NCI-H146 (cell line): ENCODE data around the gene PSD4.

ENCODE experiments used
- DNase-seq: peaks from one replicate; lab custom pipeline; 2025; lab: John Stamatoyannopoulos, UW

Gene PSD4

GRCh38 chr2:113173542-113174375, at the start of gene PSD4:
PSD4 (plus strand) TSS chr2:113173971; CDS start chr2:113182457, 8,486 bp downstream.
- DNase-seq: no peak

DNA sequence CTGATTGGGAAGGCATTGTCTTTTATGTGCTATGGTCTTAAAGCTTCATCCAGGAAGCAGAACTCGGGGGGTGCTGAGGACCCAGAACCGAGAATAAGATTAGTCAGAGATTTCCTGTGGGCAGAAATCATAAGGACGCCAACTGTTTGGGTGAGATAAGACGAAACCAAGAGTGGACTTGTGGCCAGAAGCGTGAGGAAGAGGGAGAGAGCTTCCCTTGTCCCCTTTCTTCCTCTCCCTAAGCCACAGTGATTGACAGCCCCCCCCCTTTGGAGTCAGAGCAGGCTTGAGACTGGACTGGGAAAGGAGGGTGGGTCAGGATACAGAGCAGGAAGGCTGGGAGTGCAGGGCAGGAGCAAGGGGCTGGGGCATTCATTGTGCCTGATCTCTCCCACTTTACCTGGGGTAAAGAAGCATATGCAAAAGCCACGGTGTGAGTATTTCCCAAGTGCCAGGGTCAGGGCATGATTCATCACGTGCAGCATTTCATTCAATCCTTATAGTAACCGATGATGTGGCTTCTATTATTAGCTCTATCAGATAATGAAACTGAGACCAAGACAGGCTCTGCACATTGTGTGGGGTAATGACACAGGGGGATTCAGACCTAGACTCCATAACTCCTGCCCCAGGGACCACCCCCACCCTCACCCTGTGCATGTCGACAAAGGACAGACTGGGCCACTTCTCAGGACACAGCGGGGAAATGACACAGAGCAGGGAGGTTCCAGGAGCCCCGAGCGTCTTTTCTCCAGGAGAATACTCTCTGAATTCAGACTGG, 49.4 kb upstream of the PSD4 start:
- DNase-seq: no peak

GRCh38 chr2:113124984-113125855, 48.6 kb upstream of the PSD4 start:
- no peak for DNase-seq

- no peak for DNase-seq
Measured at GRCh38 chr2:113126845-113127645, 46.7 kb upstream of the PSD4 start, which contains the start of gene IL1RN. IL1RN (plus strand) TSS chr2:113127598; CDS start chr2:113127625, 27 bp downstream.

DNA sequence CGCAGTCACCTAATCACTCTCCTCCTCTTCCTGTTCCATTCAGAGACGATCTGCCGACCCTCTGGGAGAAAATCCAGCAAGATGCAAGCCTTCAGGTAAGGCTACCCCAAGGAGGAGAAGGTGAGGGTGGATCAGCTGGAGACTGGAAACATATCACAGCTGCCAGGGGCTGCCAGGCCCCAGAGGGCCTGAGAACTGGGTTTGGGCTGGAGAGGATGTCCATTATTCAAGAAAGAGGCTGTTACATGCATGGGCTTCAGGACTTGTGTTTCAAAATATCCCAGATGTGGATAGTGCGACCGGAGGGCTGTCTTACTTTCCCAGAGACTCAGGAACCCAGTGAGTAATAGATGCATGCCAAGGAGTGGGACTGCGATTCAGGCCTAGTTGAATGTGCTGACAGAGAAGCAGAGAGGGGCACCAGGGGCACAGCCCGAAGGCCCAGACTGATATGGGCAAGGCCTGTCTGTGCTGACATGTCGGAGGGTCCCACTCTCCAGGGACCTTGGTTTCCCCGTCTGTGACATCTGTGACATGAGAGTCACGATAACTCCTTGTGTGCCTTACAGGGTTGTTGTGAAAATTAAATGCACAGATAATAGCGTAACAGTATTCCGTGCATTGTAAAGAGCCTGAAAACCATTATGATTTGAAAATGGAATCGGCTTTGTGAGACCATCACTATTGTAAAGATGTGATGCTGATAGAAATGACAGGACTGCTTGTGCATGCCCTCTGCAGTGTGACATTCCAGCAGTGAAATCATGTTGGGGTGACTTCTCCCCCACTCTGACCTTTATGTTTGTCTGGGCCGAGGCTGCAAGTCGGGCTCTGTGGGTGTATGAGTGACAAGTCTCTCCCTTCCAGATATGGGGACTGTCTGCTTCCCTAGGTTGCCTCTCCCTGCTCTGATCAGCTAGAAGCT, 45.9 kb upstream of the PSD4 start:
- no peak for DNase-seq

GRCh38 chr2:113129519-113130078, 44.2 kb upstream of the PSD4 start:
- DNase-seq: no peak

GRCh38 chr2:113131352-113132185, 42.2 kb upstream of the PSD4 start:
- DNase-seq: no peak

DNA sequence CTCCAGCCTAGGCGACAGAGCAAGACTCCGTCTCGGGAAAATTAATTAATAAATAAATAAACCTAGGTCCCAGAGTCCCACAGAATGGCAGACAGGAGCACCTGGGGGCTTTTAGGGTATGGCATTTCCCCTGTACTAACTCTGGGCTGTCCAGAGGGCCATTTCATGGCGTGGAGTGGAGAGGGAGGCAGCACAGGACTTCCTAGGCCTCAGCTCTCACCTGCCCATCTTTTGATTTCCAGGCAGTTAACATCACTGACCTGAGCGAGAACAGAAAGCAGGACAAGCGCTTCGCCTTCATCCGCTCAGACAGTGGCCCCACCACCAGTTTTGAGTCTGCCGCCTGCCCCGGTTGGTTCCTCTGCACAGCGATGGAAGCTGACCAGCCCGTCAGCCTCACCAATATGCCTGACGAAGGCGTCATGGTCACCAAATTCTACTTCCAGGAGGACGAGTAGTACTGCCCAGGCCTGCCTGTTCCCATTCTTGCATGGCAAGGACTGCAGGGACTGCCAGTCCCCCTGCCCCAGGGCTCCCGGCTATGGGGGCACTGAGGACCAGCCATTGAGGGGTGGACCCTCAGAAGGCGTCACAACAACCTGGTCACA, 41.3 kb upstream of the PSD4 start:
- DNase-seq: no peak

GRCh38 chr2:113133704-113134598, 39.8 kb upstream of the PSD4 start:
- no peak for DNase-seq

DNA sequence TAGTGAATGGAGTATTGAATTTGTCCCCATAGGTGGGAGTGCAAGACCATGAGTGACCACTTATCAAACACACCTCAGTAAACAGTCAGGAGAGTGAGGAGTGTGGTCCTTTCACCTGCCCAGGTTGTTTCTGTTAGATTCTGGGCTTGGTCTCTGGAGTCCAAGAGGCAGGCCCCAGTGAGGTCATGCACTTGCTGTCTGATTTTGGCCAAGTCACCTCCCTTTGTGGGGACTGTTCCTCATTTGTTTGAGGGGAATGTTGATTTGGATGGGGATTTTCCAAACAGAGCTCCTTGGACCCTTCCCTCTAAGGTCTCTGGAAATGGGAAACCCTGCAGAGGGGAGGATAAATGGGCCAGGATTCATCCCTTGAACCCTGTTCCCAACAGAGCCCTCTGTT, 39.1 kb upstream of the PSD4 start:
- no peak for DNase-seq

- DNase-seq: no peak
Measured at GRCh38 chr2:113135317-113135716, 38.5 kb upstream of the PSD4 start.

DNA sequence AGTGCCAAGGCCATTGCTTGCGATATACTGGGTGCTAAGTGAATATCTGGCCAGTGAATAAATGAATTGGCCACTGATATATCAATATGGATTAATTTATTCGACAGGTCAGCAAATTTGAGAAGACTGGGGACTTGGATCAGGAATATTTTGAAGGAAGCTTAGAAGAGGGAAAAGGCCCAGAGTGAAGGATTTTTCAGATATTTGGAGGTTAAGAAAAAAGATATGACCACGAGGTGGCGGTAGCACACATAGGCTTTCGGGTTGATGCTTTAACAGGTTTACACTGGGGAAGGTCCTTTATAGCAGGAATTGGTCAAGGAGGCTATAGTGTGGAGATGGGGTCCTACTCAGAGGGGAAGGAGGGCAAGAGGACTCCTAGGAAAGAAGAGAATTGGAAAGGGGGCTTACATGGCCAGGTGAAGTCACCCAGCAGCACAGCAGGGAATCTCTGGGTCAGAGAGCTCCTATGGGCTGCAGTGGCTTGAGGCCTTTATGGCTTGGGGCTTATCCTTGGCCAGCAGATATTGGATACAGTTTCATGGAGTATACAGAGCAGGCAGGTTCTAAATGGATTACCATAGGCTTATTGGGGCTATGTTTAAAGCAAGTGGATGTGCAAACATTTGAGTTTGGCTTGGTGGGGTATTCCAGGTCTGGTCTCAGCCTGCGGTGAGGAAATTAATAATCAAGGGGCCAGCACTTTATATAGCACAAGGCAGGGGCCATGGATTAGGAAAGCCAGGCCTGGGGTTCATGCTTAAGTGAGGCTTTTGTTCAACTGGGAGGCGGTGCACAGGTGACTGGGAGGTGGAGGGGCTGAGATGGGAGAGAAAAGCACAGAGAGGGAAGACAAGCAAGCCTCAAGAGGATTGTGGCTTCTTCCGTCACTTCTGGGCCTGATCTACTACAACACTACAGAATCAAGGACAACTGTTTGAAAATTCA, 36.7 kb upstream of the PSD4 start:
- peak; percentile 36 for DNase-seq

DNA sequence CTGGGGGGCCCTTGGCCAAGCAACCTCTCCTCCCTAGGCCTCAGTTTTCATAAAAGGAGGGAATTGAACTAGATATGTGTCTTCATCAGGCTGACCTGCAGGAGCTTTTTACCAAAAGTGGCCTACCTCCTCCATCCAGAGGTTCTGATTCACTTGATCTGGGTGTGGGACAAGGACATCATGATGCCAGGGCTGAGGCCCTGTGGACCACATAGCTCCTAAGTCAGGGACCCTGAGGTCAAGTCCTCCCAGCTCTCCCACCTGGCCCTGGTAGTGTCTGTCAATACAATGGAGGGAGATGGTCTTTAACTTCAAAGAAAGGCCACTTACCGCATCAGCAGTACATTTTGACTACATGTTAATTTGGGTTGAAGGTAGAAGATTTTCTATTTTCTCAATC, 35.9 kb upstream of the PSD4 start:
- no peak for DNase-seq

- DNase-seq: peak; percentile 55
Measured at GRCh38 chr2:113138428-113139322, 35.1 kb upstream of the PSD4 start.

DNA sequence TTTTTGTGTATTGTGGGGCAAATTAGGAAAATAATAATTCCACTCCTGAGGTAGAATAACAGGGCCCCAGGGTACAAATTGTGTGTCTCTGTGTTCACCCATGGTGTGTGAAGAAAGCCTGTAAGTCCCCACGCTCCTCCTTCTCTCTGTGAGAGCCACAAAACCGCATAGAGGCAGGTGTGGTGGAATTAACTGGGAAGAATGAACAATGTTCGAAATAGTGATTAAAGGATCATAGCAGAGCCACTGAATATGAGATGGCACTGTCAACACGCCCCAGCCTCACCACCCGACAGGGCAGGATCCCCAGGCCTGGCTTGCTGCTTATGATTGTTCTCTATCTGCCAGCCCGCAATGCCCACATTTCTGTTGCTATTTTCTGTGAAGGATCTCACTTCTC, 32.3 kb upstream of the PSD4 start:
- DNase-seq: no peak
